ENCODE measurements around the gene RAB35. TPM values are rescaled to one million over a fixed set of nuclear protein-coding genes. Genes with fewer than 3 reads are reported as not detected.

RAB35 gene
- total RNA-seq, 6 donors from 2014 or later: 14.2 to 63.1 (median 23.2) TPM

DNA sequence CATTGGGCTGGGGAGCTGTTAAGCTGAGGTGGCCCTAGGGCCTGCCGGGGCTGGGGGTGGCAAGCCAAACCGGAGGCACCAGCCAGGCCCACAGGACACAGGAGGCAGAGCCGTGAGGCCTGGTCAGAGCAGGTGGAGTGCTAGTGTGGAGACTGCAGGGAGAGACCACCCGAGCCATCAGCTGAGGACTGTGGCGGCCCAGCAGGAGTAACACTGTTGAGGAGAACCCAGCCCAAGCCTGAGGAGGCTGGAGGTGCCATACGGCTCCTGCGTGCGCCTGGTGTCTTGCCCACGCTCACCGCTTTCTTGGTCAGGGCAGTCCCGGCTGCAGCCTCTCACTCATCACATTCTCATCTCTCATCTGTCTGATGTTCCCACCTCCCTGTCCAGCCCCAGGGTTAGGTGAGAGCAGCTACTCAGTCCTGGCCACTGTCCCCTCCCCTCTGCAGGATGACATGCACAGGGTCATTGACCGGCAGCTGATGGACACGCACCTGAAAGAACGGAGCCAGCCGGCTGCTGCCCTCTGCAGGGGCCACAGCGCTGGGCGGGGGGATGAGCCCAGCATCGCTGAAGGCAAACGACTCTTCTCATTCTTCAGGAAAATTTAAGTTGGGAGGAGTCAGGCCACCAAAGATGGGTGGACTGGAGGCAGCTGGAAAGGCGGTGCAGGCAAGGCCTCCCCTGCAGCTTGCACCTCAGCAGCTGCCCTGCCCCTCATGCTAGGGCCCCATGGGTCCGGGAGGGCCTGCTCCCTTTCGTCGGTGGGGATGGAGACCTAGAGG is 23.8 kb downstream of the RAB35 start:
- Histone ChIP-seq H3K27ac (no peak overlapping the region), H3K9me3 (no peaks in the 10 kb centered on the region), H3K4me3 (no peak overlapping the region), H3K36me3 (peaks cover 5 to 56% (median 42%) of the 10 kb centered on the region in 4 donors), H3K27me3 (no peaks in the 10 kb centered on the region), H3K4me1 (peaks cover 0 to 2% (median under 1%) of the 10 kb centered on the region in 4 donors)
- TF ChIP-seq POLR2A (IDR thresholded peaks at IDR 0.05): no peak
- no peak for TF ChIP-seq POLR2AphosphoS5 (IDR thresholded peaks at IDR 0.05)
- TF ChIP-seq EP300 (IDR thresholded peaks at IDR 0.05): no peak
- TF ChIP-seq, protein P1, sequence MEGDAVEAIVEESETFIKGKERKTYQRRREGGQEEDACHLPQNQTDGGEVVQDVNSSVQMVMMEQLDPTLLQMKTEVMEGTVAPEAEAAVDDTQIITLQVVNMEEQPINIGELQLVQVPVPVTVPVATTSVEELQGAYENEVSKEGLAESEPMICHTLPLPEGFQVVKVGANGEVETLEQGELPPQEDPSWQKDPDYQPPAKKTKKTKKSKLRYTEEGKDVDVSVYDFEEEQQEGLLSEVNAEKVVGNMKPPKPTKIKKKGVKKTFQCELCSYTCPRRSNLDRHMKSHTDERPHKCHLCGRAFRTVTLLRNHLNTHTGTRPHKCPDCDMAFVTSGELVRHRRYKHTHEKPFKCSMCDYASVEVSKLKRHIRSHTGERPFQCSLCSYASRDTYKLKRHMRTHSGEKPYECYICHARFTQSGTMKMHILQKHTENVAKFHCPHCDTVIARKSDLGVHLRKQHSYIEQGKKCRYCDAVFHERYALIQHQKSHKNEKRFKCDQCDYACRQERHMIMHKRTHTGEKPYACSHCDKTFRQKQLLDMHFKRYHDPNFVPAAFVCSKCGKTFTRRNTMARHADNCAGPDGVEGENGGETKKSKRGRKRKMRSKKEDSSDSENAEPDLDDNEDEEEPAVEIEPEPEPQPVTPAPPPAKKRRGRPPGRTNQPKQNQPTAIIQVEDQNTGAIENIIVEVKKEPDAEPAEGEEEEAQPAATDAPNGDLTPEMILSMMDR (IDR thresholded peaks at IDR 0.05): no peak
- ATAC-seq (ENCODE audit: low FRiP score in 2 of 2): no peak
- no peak for DNase-seq
- 92% methylated on average over 19 to 20 of the region's 23 CpGs for WGBS, 2 donors

DNA sequence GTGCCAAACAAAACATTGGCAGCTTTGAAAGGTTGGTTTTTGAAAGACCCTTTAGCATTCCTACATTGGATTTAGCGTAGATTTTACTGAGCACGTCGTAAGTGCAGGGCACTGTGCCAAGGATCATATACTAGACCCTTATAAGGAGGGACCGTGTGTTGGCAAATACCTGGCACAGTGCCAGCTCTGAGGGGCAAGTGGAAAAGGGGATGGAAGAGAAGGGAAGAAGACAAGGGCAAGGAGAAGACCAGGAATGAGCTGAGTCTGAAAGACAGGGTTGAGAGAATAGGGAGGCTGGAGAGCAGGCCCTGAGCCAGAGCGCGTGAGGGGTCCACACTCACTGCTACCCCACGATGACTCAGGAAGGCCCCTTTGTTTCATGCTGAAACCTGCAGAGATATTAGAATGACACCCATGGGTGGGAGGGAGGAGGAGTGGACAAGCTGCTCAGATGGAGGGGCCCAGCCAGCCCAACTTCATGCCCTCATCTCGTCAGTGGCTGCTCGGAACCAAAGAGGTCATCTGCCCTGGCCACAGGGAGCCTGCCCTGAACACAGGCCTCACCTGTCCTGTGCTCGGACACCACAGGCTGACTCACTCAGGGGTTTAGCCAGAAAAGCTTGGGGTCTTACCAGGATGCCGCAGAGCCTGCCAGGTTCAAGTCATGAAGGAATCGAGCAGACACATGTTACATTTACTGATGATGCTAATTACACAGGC is 25.0 kb downstream of the RAB35 start:
- ATAC-seq (ENCODE audit: low FRiP score in 2 of 2) (no peak), DNase-seq (no peak)
- Histone ChIP-seq H3K4me3 (no peak overlapping the region), H3K9me3 (no peaks in the 10 kb centered on the region), H3K27me3 (no peaks in the 10 kb centered on the region), H3K4me1 (peaks cover 8 to 12% (median 11%) of the 10 kb centered on the region in 4 donors), H3K36me3 (peaks cover 0 to 44% (median 32%) of the 10 kb centered on the region in 4 donors), H3K27ac (no peak overlapping the region)
- no peak for TF ChIP-seq EP300 (IDR thresholded peaks at IDR 0.05)
- no peak for TF ChIP-seq POLR2A (IDR thresholded peaks at IDR 0.05)
- no peak for TF ChIP-seq POLR2AphosphoS5 (IDR thresholded peaks at IDR 0.05)
- TF ChIP-seq, protein P1 (IDR thresholded peaks at IDR 0.05): no peak
- 77 to 79% methylated on average over 9 to 12 of the region's 12 CpGs for WGBS, 2 donors

DNA sequence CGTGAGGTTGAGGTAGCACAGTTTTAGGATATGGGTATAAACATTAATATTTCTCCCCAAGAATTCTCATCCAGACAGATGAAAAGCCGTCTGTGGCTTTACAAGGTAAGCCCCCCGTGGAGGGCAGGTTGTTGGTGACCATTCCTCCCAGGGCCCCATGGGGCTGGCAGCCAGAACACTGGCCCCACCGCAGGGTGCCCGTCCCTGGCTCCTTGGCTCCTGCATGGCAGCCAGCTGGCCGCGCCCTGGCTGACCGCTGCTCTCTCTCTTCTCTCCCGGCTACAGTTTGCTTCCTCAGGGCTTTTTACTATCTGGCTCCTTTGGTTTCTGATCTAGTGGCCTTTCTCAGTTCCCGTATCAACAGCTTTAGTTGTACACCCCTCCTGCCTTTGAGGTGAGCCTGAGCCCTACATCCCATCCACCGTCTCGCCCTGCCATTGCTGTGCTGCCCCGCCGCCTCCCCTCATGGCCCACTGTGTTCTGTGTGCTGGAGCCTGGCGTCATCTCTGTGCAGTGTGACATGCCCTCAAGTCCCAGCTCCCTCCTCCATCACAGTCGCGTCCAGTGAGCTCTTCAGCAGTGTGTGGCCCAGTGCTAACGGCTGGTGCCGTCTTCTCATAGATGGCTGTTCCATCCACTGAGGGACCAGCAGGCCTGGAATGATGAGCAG is 25.8 kb downstream of the RAB35 start:
- TF ChIP-seq POLR2A (IDR thresholded peaks at IDR 0.05) (no peak), EP300 (IDR thresholded peaks at IDR 0.05) (no peak), POLR2AphosphoS5 (IDR thresholded peaks at IDR 0.05) (no peak)
- TF ChIP-seq, protein P1 (IDR thresholded peaks at IDR 0.05): no peak
- Histone ChIP-seq H3K9me3 (no peaks in the 10 kb centered on the region), H3K4me1 (peaks cover 9 to 17% (median 14%) of the 10 kb centered on the region in 4 donors), H3K27me3 (no peaks in the 10 kb centered on the region), H3K36me3 (peaks cover 0 to 36% (median 25%) of the 10 kb centered on the region in 4 donors), H3K27ac (no peak overlapping the region), H3K4me3 (no peak overlapping the region)
- DNase-seq (no peak), ATAC-seq (ENCODE audit: low FRiP score in 2 of 2) (no peak)
- 89 to 92% methylated on average over 17 to 19 of the region's 19 CpGs for WGBS, 2 donors

DNA sequence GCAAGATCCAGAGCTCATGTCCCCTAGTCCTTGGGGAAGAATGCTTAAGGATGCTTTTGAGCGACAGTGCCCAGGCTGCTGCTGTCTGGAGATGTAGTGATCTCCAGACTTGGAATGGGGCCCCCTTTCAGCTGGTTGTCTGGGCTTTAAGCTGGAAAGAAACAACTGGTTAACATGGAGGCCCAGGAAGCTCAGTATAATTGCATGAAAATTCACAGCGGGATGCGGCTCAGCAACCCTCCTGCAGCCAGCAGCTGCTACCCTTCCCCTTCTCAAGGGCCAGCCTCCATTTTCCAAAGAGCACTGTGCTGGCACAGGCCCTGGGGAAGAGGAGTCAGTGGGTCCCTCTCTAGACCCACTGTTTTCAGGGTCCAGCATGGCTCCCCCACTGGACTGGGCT is 26.3 kb downstream of the RAB35 start:
- Histone ChIP-seq H3K9me3 (no peaks in the 10 kb centered on the region), H3K4me3 (no peak overlapping the region), H3K27me3 (no peaks in the 10 kb centered on the region), H3K27ac (no peak overlapping the region), H3K36me3 (peaks cover 0 to 30% (median 20%) of the 10 kb centered on the region in 4 donors), H3K4me1 (peaks cover 9 to 17% (median 14%) of the 10 kb centered on the region in 4 donors)
- TF ChIP-seq, protein P1 (IDR thresholded peaks at IDR 0.05): no peak
- TF ChIP-seq POLR2AphosphoS5 (IDR thresholded peaks at IDR 0.05) (no peak), EP300 (IDR thresholded peaks at IDR 0.05) (no peak), POLR2A (IDR thresholded peaks at IDR 0.05) (no peak)
- 86 to 95% methylated on average over 1 to 3 of the region's 3 CpGs for WGBS, 2 donors
- ATAC-seq (ENCODE audit: low FRiP score in 2 of 2) (no peak), DNase-seq (no peak)
